H1 (cell line): ENCODE measurements around the gene BCAR3. TPM values are rescaled to one million over a fixed set of nuclear protein-coding genes. Genes with fewer than 3 reads are reported as not detected.

Experiments used
- CTCF ChIA-PET: fragments of 300-600 bp; sonication (Branson Sonifier 250); formaldehyde crosslinking; loops from one replicate; lab custom pipeline; 2021; ENCODE audit not compliant: partially characterized antibody; lab: Charles Lee
- POLR2A ChIA-PET: fragments of 300-600 bp; sonication (Branson Sonifier 250); formaldehyde crosslinking; loops from one replicate; lab custom pipeline; 2021; ENCODE audit warnings: inconsistent platforms; ENCODE audit not compliant: partially characterized antibody; lab: Charles Lee
- DNase-seq, 2 experiments: peaks; one replicate each; pipeline versions ENCODE4 v3.0.0 to v3.0.0-alpha.2; 2010 to 2022; ENCODE audit warnings: low spot score in 2 of 2, low read depth in 1 of 2, mixed read lengths in 1 of 2
- FAIRE-seq: peaks from 2 replicates; lab custom pipeline; 2011; peaks lifted over from hg19 to GRCh38; lab: Jason Lieb, UNC
- H2AFZ ChIP-seq: 2 replicates; pipeline ENCODE4 v1.8.1; 2012; ENCODE audit warnings: low read length, inconsistent platforms
- H2AK5ac ChIP-seq: 2 replicates; pipeline ENCODE4 v1.6.1; 2013; ENCODE audit warnings: low read depth, low read length
- H2BK120ac ChIP-seq: replicated peaks from 2 replicates; pipeline ENCODE3; 2013; ENCODE audit warnings: low read depth, low read length, inconsistent platforms
- H2BK12ac ChIP-seq: 2 replicates; pipeline ENCODE4 v1.6.1; 2013; ENCODE audit warnings: low read depth, low read length
- H2BK15ac ChIP-seq: 2 replicates; pipeline ENCODE4 v1.6.1; 2013; ENCODE audit warnings: low read length
- H2BK20ac ChIP-seq: 2 replicates; pipeline ENCODE4 v1.6.1; 2013; ENCODE audit warnings: low read length
- H2BK5ac ChIP-seq: 2 replicates; pipeline ENCODE4 v1.6.1; 2013; ENCODE audit warnings: low read depth, low read length
- H3K14ac ChIP-seq: 2 replicates; pipeline ENCODE4 v1.6.1; 2013; ENCODE audit warnings: inconsistent platforms; ENCODE audit not compliant: insufficient read length
- H3K18ac ChIP-seq: 2 replicates; pipeline ENCODE4 v1.6.1; 2013; ENCODE audit warnings: low read length; ENCODE audit errors: extremely low read depth
- H3K23ac ChIP-seq: 2 replicates; pipeline ENCODE4 v1.6.1; 2013; ENCODE audit warnings: inconsistent platforms; ENCODE audit not compliant: insufficient read length
- H3K23me2 ChIP-seq: 2 replicates; pipeline ENCODE4 v1.6.1; 2013; ENCODE audit warnings: low read depth, low read length
- H3K27ac ChIP-seq: 2 replicates; pipeline ENCODE4 v1.6.1; 2011; ENCODE audit warnings: low read depth, low read length, inconsistent platforms
- H3K27me3 ChIP-seq, 4 experiments: replicated peaks in 1 of 4; 1 replicate in 1 of 4; 2 replicates in 3 of 4; pipeline versions ENCODE4 v1.6.1 to v1.8.1; 2011 to 2013; ENCODE audit warnings: low read length in 3 of 4, mild to moderate bottlenecking in 3 of 4, inconsistent platforms in 2 of 4, mixed read lengths in 2 of 4, moderate library complexity in 1 of 4; ENCODE audit not compliant: control insufficient read depth in 3 of 4, insufficient read depth in 3 of 4; ENCODE audit errors: extremely low read depth in 1 of 4
- H3K36me3 ChIP-seq, 4 experiments: 2 replicates each; pipeline versions ENCODE4 v1.6.1 to v1.8.1; 2011 to 2013; ENCODE audit warnings: mild to moderate bottlenecking in 4 of 4, low read length in 3 of 4, moderate library complexity in 2 of 4, control low read depth in 1 of 4, inconsistent platforms in 1 of 4; ENCODE audit not compliant: insufficient read depth in 4 of 4, control insufficient read depth in 2 of 4
- H3K4ac ChIP-seq: replicated peaks from 2 replicates; pipeline ENCODE3; 2013; ENCODE audit warnings: low read length, low read depth, mixed read lengths, inconsistent platforms; ENCODE audit not compliant: insufficient read length
- H3K4me1 ChIP-seq, 4 experiments: replicated peaks in 1 of 4; 1 replicate in 1 of 4; 2 replicates in 3 of 4; pipeline versions ENCODE4 v1.6.1 to v1.8.1; 2011 to 2013; ENCODE audit warnings: low read length in 3 of 4, inconsistent platforms in 2 of 4, mixed read lengths in 1 of 4; ENCODE audit not compliant: insufficient read depth in 4 of 4, control insufficient read depth in 3 of 4
- H3K4me2 ChIP-seq, 2 experiments: 2 replicates each; pipeline versions ENCODE4 v1.6.1 to v1.8.1; 2011 to 2013; ENCODE audit warnings: low read depth in 2 of 2, low read length in 2 of 2, control low read depth in 1 of 2, inconsistent platforms in 1 of 2, mild to moderate bottlenecking in 1 of 2; ENCODE audit not compliant: insufficient read depth in 1 of 2
- H3K4me3 ChIP-seq, 4 experiments: fragments of 200-600, 300-600 bp in 1 of 4; sonication (generic), shearing (Covaris generic), sonication (Bioruptor Twin) in 1 of 4; 2 replicates each; pipeline versions ENCODE4 v1.5.1 to v1.8.1; 2011 to 2016; ENCODE audit warnings: low read length in 4 of 4, low read depth in 3 of 4, control low read depth in 2 of 4, inconsistent platforms in 2 of 4, mild to moderate bottlenecking in 2 of 4, mixed read lengths in 1 of 4, moderate library complexity in 1 of 4; ENCODE audit not compliant: insufficient read depth in 2 of 4; ENCODE audit errors: extremely low read depth in 1 of 4
- H3K56ac ChIP-seq: replicated peaks from 2 replicates; pipeline ENCODE3; 2013; ENCODE audit warnings: low read depth, mild to moderate bottlenecking, mixed read lengths, low read length, inconsistent platforms; ENCODE audit not compliant: insufficient read length
- H3K79me1 ChIP-seq: 2 replicates; pipeline ENCODE4 v1.6.1; 2013; ENCODE audit warnings: low read depth, low read length, control low read depth
- H3K79me2 ChIP-seq, 2 experiments: 2 replicates each; pipeline versions ENCODE4 v1.6.1 to v1.8.1; 2012 to 2013; ENCODE audit warnings: low read length in 2 of 2, mild to moderate bottlenecking in 2 of 2, inconsistent platforms in 1 of 2; ENCODE audit not compliant: insufficient read depth in 2 of 2, control insufficient read depth in 1 of 2
- H3K9ac ChIP-seq, 4 experiments: replicated peaks in 1 of 4; 1 replicate in 1 of 4; 2 replicates in 3 of 4; pipeline versions ENCODE4 v1.6.1 to v1.8.1; 2011 to 2013; ENCODE audit warnings: low read depth in 3 of 4, low read length in 3 of 4, control low read depth in 2 of 4, mild to moderate bottlenecking in 2 of 4, moderate library complexity in 2 of 4, inconsistent platforms in 1 of 4; ENCODE audit errors: extremely low read depth in 1 of 4
- H3K9me3 ChIP-seq, 2 experiments: 2 replicates each; pipeline versions ENCODE4 v1.6.1 to v1.8.1; 2012 to 2013; ENCODE audit warnings: mild to moderate bottlenecking in 2 of 2, moderate library complexity in 2 of 2, control low read depth in 1 of 2, inconsistent platforms in 1 of 2, low read depth in 1 of 2, low read length in 1 of 2, mixed read lengths in 1 of 2; ENCODE audit not compliant: insufficient read depth in 2 of 2
- H4K20me1 ChIP-seq, 2 experiments: replicated peaks in 1 of 2; 2 replicates each; pipeline versions ENCODE3 to v1.8.1; 2011 to 2013; ENCODE audit warnings: inconsistent platforms in 2 of 2, low read length in 2 of 2, mild to moderate bottlenecking in 1 of 2; ENCODE audit not compliant: insufficient read depth in 2 of 2, control insufficient read depth in 1 of 2
- H4K5ac ChIP-seq: 2 replicates; pipeline ENCODE4 v1.6.1; 2013; ENCODE audit warnings: low read length, low read depth, mixed read lengths, inconsistent platforms; ENCODE audit not compliant: insufficient read length
- H4K8ac ChIP-seq: 2 replicates; pipeline ENCODE4 v1.8.0; 2013; ENCODE audit warnings: mild to moderate bottlenecking, moderate library complexity, low read length, inconsistent platforms; ENCODE audit not compliant: insufficient read depth; ENCODE audit errors: extremely low read depth
- H4K91ac ChIP-seq: replicated peaks from 2 replicates; pipeline ENCODE3; 2013; ENCODE audit warnings: low read length, mixed read lengths, inconsistent platforms; ENCODE audit not compliant: insufficient read length
- BACH1 ChIP-seq: IDR thresholded peaks from 2 replicates; pipeline ENCODE4 v1.6.1; 2012; ENCODE audit warnings: low read length, improper control_type of control experiment
- BRCA1 ChIP-seq: IDR thresholded peaks from 2 replicates; pipeline ENCODE4 v1.6.1; 2012; ENCODE audit warnings: low read depth, low read length, improper control_type of control experiment
- CEBPB ChIP-seq: IDR thresholded peaks from 2 replicates; pipeline ENCODE4 v1.6.1; 2012; ENCODE audit warnings: low read depth, low read length
- CHD1 ChIP-seq: IDR thresholded peaks from 2 replicates; pipeline ENCODE4 v1.6.1; 2012; ENCODE audit warnings: low read depth, low read length, improper control_type of control experiment
- CHD2 ChIP-seq: IDR thresholded peaks from 2 replicates; pipeline ENCODE4 v1.6.1; 2012; ENCODE audit warnings: low read length, improper control_type of control experiment
- CTCF ChIP-seq, 3 experiments: IDR thresholded peaks; 1 replicate in 2 of 3; 2 replicates in 1 of 3; pipeline versions ENCODE4 v1.5.1 to v1.6.1; 2011; ENCODE audit warnings: low read length in 3 of 3, mild to moderate bottlenecking in 3 of 3, inconsistent platforms in 2 of 3, low read depth in 1 of 3, moderate library complexity in 1 of 3; ENCODE audit not compliant: insufficient read depth in 1 of 3; ENCODE audit errors: control extremely low read depth in 1 of 3
- GABPA ChIP-seq: IDR thresholded peaks from 2 replicates; pipeline ENCODE4 v1.6.1; 2011; ENCODE audit warnings: mild to moderate bottlenecking, low read length, moderate library complexity, borderline replicate concordance; ENCODE audit not compliant: insufficient read depth
- NANOG ChIP-seq: IDR thresholded peaks from 2 replicates; pipeline ENCODE4 v1.6.1; 2011; ENCODE audit warnings: low read length, low read depth, mild to moderate bottlenecking, inconsistent platforms; ENCODE audit not compliant: insufficient read depth, poor library complexity, severe bottlenecking
- NRF1 ChIP-seq: IDR thresholded peaks from 2 replicates; pipeline ENCODE4 v1.6.1; 2011; ENCODE audit warnings: mild to moderate bottlenecking, low read depth, low read length, improper control_type of control experiment
- PHF8 ChIP-seq: fragments of 200-600 bp; sonication (generic); conservative IDR thresholded peaks from 2 replicates; pipeline ENCODE4 v1.7.1; 2012; ENCODE audit warnings: low read depth, mild to moderate bottlenecking, inconsistent platforms, low read length, moderate library complexity
- POLR2A ChIP-seq, 2 experiments: IDR thresholded peaks; 1 replicate in 1 of 2; 2 replicates in 1 of 2; pipeline ENCODE4 v1.6.1; 2011; ENCODE audit warnings: low read depth in 2 of 2, low read length in 2 of 2, mild to moderate bottlenecking in 2 of 2; ENCODE audit errors: control extremely low read depth in 1 of 2
- RBBP5 ChIP-seq: IDR thresholded peaks from 2 replicates; pipeline ENCODE4 v1.7.1; 2012; ENCODE audit warnings: low read depth, mild to moderate bottlenecking, inconsistent platforms, low read length, moderate library complexity, borderline replicate concordance
- SAP30 ChIP-seq: fragments of 300-600 bp; sonication (generic); IDR thresholded peaks from 2 replicates; pipeline ENCODE4 v1.7.1; 2012; ENCODE audit warnings: low read length, moderate library complexity, mild to moderate bottlenecking, inconsistent platforms; ENCODE audit not compliant: insufficient read depth, insufficient replicate concordance
- WGBS, 2 experiments: shearing (Covaris generic) in 1 of 2; methylation state at CpG; one replicate each; pipeline versions ENCODE4 v1.1.6 to v1.1.7; 2013 to 2015; ENCODE audit warnings: low lambda C conversion rate in 2 of 2, mixed read lengths in 2 of 2, inconsistent platforms in 1 of 2, low coverage in 1 of 2, missing lambda C conversion rate in 1 of 2; ENCODE audit not compliant: insufficient replicate concordance in 2 of 2, insufficient coverage in 1 of 2, insufficient read length in 1 of 2; ENCODE audit errors: extremely low coverage in 1 of 2, missing lambda C conversion rate in 1 of 2; 5-methylcytosine and 5-hydroxymethylcytosine counted together
- polyA plus RNA-seq, 7 experiments: library from polyadenylated mRNA; depleted of rRNA in 3 of 7; stranded (reverse) in 5 of 7; unstranded in 2 of 7; fragments of >200 nt in 5 of 7; fragments of 200-250 nt in 2 of 7; gene quantifications; 1 replicate in 5 of 7; 2 replicates in 1 of 7; 4 replicates in 1 of 7; pipeline versions ENCODE4 v1.2.1 to v1.2.3, GENCODE V29; 2011 to 2013; ENCODE audit warnings: missing spikeins in 2 of 7, mixed read lengths in 2 of 7
- total RNA-seq: library from RNA; stranded (reverse); fragmentation: NEBNext Ultra II Directional; extraction: Animal tissue kit (Norgen Biotek cat#: 25700); gene quantifications from 2 replicates; pipeline ENCODE4 v1.2.1, GENCODE V29; 2021

Gene BCAR3
- total and polyA plus RNA-seq, 2 of the 8 experiments (the other 6 are each of a cell fraction or from before 2014, with no cell fraction given), result 5.6 to 9.2 TPM

- Histone ChIP-seq H3K9ac (no peak overlapping the region), H3K9me3 (no peaks in the 10 kb centered on the region), H3K4me2 (no peak overlapping the region), H3K14ac (no peak overlapping the region), H2BK15ac (no peak overlapping the region), H3K79me2 (no peaks in the 10 kb centered on the region), H3K18ac (no peak overlapping the region), H2AFZ (no peak overlapping the region), H2BK12ac (no peak overlapping the region), H3K36me3 (peaks cover 0 to 40% (median 2%) of the 10 kb centered on the region in 4 experiments; a peak in 4 of 8 replicates), H2BK20ac (no peak overlapping the region), H3K23ac (no peak overlapping the region), H3K4me3 (no peak overlapping the region), H2BK120ac (no peak overlapping the region), H3K79me1 (no peaks in the 10 kb centered on the region), H3K27me3 (no peaks in the 10 kb centered on the region), H3K4me1 (no peaks in the 10 kb centered on the region), H2AK5ac (no peak overlapping the region), H4K8ac (no peak overlapping the region), H4K5ac (no peak overlapping the region), H2BK5ac (no peak overlapping the region), H3K4ac (no peak overlapping the region), H3K27ac (no peak overlapping the region), H4K91ac (no peak overlapping the region), H3K56ac (no peak overlapping the region), H3K23me2 (no peaks in the 10 kb centered on the region), H4K20me1 (peaks cover 0 to 2% of the 10 kb centered on the region in 2 experiments)
- POLR2A ChIA-PET, result no interaction called here
- no peak for FAIRE-seq
- CTCF ChIA-PET, result no interaction called here
- WGBS, 2 experiments, result 85% methylated on average over 4 of the region's 4 CpGs; no CpG with 5 or more reads in 1 of the 2 experiments
- no peak for DNase-seq
- TF ChIP-seq BACH1 (no peak), NANOG (no peak), NRF1 (no peak), SAP30 (no peak), CHD2 (no peak), PHF8 (no peak), CHD1 (no peak), POLR2A (IDR thresholded peaks at IDR 0.05; ENCODE audit: control extremely low read depth in 1 of 2, low read depth in 2 of 2, low read length in 2 of 2) (no peak), BRCA1 (no peak), RBBP5 (no peak), GABPA (no peak), CEBPB (no peak), CTCF (IDR thresholded peaks at IDR 0.05; ENCODE audit: control extremely low read depth in 1 of 3, insufficient read depth in 1 of 3, low read depth in 1 of 3, low read length in 3 of 3) (no peak)
Measured at GRCh38 chr1:93541045-93541444, 140.6 kb downstream of the BCAR3 start.
